HepG2 (cell line): ENCODE data around the gene JAGN1. TPM values are rescaled to one million over a fixed set of nuclear protein-coding genes. Genes with fewer than 3 reads are reported as not detected.
A peak's percentile ranks its signal among the peaks of the same experiment; 100 is the strongest.

ENCODE experiments used
- ATF1 ChIP-seq: IDR thresholded peaks from 2 replicates; pipeline ENCODE4 v1.6.1; 2016; ENCODE audit warnings: mild to moderate bottlenecking, control low read depth
- BORCS8-MEF2B ChIP-seq: sonication (generic); formaldehyde crosslinking; IDR thresholded peaks from 2 replicates; pipeline ENCODE4 v1.8.0; 2022; ENCODE audit warnings: mild to moderate bottlenecking, missing genetic modification reagents
- CHCHD3 ChIP-seq: sonication (generic); formaldehyde crosslinking; IDR thresholded peaks from 2 replicates; pipeline ENCODE4 v1.8.0; 2022; ENCODE audit warnings: mild to moderate bottlenecking, missing genetic modification reagents, moderate library complexity
- DNMT1 ChIP-seq: sonication (generic); formaldehyde crosslinking; IDR thresholded peaks from 2 replicates; pipeline ENCODE4 v1.5.1; 2020; ENCODE audit warnings: mild to moderate bottlenecking, missing genetic modification reagents
- FOXA1 ChIP-seq, 2 experiments: fragments of 450-650 bp in 1 of 2; sonication (generic) in 1 of 2; formaldehyde crosslinking in 1 of 2; IDR thresholded peaks; 2 replicates each; pipeline versions ENCODE4 v1.4.0 to v1.6.1; 2016 to 2020; ENCODE audit warnings: missing genetic modification reagents in 1 of 2
- FOXM1 ChIP-seq: sonication (generic); formaldehyde crosslinking; IDR thresholded peaks from 2 replicates; pipeline ENCODE4 v1.5.0; 2020; ENCODE audit warnings: missing genetic modification reagents
- MEIS1 ChIP-seq: sonication (generic); formaldehyde crosslinking; IDR thresholded peaks from 2 replicates; pipeline ENCODE4 v1.9.0; 2021; ENCODE audit warnings: mild to moderate bottlenecking, missing genetic modification reagents, moderate library complexity, borderline replicate concordance
- NAIF1 ChIP-seq: sonication (generic); formaldehyde crosslinking; IDR thresholded peaks from 2 replicates; pipeline ENCODE4 v1.5.0; 2020; ENCODE audit warnings: mild to moderate bottlenecking, missing genetic modification reagents, borderline replicate concordance
- NFYC ChIP-seq: IDR thresholded peaks from 2 replicates; pipeline ENCODE4 v1.6.1; 2016; ENCODE audit warnings: missing genetic modification reagents, missing compliant biosample characterization
- SYNCRIP ChIP-seq: fragments of 200-400 bp; formaldehyde crosslinking; IDR thresholded peaks from 2 replicates; pipeline ENCODE4 v1.6.1; 2018; ENCODE audit warnings: mild to moderate bottlenecking, low read depth, low read length; ENCODE audit not compliant: insufficient read depth
- XRCC5 ChIP-seq: fragments of 200-400 bp; formaldehyde crosslinking; optimal IDR thresholded peaks from 2 replicates; pipeline ENCODE3; 2017; ENCODE audit warnings: mild to moderate bottlenecking, low read length
- ZNF3 ChIP-seq: IDR thresholded peaks from 2 replicates; pipeline ENCODE4 v1.7.0; 2017; ENCODE audit warnings: inconsistent platforms
- ZNF788 ChIP-seq: sonication (generic); formaldehyde crosslinking; IDR thresholded peaks from 2 replicates; pipeline ENCODE4 v1.5.0; 2020; ENCODE audit warnings: mild to moderate bottlenecking, missing genetic modification reagents, borderline replicate concordance
- polyA plus RNA-seq, 8 experiments: library from polyadenylated mRNA; depleted of rRNA in 3 of 8; stranded (reverse) in 7 of 8; unstranded in 1 of 8; fragments of >200 nt; fragmentation: Illumina TruSeq in 4 of 8; extraction: Trizol in 4 of 8; gene quantifications; 2 replicates each; pipeline versions ENCODE4 v1.2.1 to v1.2.3, GENCODE V29; 2011 to 2016; ENCODE audit warnings: low read depth in 4 of 8, missing spikeins in 1 of 8, mixed read lengths in 1 of 8; ENCODE audit not compliant: insufficient read depth in 1 of 8
- total RNA-seq, 5 experiments: library from RNA; depleted of rRNA; stranded (reverse); fragments of >200 nt; fragmentation: Illumina TruSeq; extraction: Trizol; gene quantifications; 2 replicates each; pipeline ENCODE4 v1.2.3, GENCODE V29; 2016; ENCODE audit warnings: low read depth in 1 of 5
- TF ChIP-seq, protein P1 (sequence below): sonication (generic); formaldehyde crosslinking; IDR thresholded peaks from 2 replicates; pipeline ENCODE4 v1.4.0; 2020; ENCODE audit warnings: missing genetic modification reagents
- TF ChIP-seq, protein P2 (sequence below): sonication (generic); formaldehyde crosslinking; conservative IDR thresholded peaks from 2 replicates; pipeline ENCODE4 v1.4.0; 2020; ENCODE audit warnings: mild to moderate bottlenecking, missing genetic modification reagents, moderate library complexity
- TF ChIP-seq, protein P3 (sequence below): sonication (generic); formaldehyde crosslinking; IDR thresholded peaks from 2 replicates; pipeline ENCODE4 v1.4.0; 2020; ENCODE audit warnings: missing genetic modification reagents
- TF ChIP-seq, protein P4 (sequence below): sonication (generic); formaldehyde crosslinking; IDR thresholded peaks from 2 replicates; pipeline ENCODE4 v1.4.0; 2020; ENCODE audit warnings: mild to moderate bottlenecking, low read depth, missing genetic modification reagents
- TF ChIP-seq, protein P5 (sequence below): sonication (generic); formaldehyde crosslinking; IDR thresholded peaks from 2 replicates; pipeline ENCODE4 v1.5.1; 2020; ENCODE audit warnings: mild to moderate bottlenecking, missing genetic modification reagents, borderline replicate concordance

The JAGN1 gene
- total and polyA plus RNA-seq, 2 of the 13 experiments (the other 11 are each of a cell fraction or from before 2014, with no cell fraction given): 49.9 to 50.9 TPM

DNA sequence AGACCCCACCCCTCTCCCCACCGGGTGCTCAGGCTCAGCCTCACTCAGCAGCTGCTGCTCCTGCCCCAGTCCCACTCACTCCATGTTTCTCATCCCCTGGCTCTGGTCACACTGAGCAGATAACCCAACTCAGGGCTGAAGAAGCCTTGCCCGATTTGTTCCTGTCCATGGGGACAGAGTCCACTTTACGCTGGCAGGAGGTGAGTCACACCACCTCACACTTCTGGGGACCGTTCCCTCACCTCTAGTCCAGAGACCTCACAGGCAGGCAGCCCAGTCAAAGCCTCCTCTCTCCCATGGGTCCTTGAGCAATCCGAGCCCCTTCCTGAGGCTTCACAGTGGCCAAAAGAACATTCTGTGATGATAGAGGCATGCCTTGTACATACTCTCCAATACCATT is 11.7 kb upstream of the JAGN1 start (continued):
- TF ChIP-seq, protein P1, sequence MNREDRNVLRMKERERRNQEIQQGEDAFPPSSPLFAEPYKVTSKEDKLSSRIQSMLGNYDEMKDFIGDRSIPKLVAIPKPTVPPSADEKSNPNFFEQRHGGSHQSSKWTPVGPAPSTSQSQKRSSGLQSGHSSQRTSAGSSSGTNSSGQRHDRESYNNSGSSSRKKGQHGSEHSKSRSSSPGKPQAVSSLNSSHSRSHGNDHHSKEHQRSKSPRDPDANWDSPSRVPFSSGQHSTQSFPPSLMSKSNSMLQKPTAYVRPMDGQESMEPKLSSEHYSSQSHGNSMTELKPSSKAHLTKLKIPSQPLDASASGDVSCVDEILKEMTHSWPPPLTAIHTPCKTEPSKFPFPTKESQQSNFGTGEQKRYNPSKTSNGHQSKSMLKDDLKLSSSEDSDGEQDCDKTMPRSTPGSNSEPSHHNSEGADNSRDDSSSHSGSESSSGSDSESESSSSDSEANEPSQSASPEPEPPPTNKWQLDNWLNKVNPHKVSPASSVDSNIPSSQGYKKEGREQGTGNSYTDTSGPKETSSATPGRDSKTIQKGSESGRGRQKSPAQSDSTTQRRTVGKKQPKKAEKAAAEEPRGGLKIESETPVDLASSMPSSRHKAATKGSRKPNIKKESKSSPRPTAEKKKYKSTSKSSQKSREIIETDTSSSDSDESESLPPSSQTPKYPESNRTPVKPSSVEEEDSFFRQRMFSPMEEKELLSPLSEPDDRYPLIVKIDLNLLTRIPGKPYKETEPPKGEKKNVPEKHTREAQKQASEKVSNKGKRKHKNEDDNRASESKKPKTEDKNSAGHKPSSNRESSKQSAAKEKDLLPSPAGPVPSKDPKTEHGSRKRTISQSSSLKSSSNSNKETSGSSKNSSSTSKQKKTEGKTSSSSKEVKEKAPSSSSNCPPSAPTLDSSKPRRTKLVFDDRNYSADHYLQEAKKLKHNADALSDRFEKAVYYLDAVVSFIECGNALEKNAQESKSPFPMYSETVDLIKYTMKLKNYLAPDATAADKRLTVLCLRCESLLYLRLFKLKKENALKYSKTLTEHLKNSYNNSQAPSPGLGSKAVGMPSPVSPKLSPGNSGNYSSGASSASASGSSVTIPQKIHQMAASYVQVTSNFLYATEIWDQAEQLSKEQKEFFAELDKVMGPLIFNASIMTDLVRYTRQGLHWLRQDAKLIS: no peak
- peak; percentile 76; the same call in 1 of the 2 replicates for TF ChIP-seq ZNF788 (CRISPR knock-in tag)
- no peak for TF ChIP-seq MEIS1 (CRISPR knock-in tag)
- TF ChIP-seq NAIF1 (CRISPR knock-in tag): no peak
- TF ChIP-seq XRCC5: no peak
- TF ChIP-seq CHCHD3: no peak
- TF ChIP-seq FOXA1 (IDR thresholded peaks at IDR 0.05): no peak
- TF ChIP-seq FOXA1 (CRISPR knock-in tag; IDR thresholded peaks at IDR 0.05): no peak
- TF ChIP-seq, protein P2, sequence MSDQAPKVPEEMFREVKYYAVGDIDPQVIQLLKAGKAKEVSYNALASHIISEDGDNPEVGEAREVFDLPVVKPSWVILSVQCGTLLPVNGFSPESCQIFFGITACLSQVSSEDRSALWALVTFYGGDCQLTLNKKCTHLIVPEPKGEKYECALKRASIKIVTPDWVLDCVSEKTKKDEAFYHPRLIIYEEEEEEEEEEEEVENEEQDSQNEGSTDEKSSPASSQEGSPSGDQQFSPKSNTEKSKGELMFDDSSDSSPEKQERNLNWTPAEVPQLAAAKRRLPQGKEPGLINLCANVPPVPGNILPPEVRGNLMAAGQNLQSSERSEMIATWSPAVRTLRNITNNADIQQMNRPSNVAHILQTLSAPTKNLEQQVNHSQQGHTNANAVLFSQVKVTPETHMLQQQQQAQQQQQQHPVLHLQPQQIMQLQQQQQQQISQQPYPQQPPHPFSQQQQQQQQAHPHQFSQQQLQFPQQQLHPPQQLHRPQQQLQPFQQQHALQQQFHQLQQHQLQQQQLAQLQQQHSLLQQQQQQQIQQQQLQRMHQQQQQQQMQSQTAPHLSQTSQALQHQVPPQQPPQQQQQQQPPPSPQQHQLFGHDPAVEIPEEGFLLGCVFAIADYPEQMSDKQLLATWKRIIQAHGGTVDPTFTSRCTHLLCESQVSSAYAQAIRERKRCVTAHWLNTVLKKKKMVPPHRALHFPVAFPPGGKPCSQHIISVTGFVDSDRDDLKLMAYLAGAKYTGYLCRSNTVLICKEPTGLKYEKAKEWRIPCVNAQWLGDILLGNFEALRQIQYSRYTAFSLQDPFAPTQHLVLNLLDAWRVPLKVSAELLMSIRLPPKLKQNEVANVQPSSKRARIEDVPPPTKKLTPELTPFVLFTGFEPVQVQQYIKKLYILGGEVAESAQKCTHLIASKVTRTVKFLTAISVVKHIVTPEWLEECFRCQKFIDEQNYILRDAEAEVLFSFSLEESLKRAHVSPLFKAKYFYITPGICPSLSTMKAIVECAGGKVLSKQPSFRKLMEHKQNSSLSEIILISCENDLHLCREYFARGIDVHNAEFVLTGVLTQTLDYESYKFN (CRISPR knock-in tag): peak; percentile 86
- no peak for TF ChIP-seq SYNCRIP
- no peak for TF ChIP-seq FOXM1 (CRISPR knock-in tag)
- TF ChIP-seq, protein P3, sequence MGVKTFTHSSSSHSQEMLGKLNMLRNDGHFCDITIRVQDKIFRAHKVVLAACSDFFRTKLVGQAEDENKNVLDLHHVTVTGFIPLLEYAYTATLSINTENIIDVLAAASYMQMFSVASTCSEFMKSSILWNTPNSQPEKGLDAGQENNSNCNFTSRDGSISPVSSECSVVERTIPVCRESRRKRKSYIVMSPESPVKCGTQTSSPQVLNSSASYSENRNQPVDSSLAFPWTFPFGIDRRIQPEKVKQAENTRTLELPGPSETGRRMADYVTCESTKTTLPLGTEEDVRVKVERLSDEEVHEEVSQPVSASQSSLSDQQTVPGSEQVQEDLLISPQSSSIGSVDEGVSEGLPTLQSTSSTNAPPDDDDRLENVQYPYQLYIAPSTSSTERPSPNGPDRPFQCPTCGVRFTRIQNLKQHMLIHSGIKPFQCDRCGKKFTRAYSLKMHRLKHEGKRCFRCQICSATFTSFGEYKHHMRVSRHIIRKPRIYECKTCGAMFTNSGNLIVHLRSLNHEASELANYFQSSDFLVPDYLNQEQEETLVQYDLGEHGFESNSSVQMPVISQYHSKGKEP (CRISPR knock-in tag): no peak
- no peak for TF ChIP-seq ZNF3 (CRISPR knock-in tag)
- TF ChIP-seq DNMT1 (CRISPR knock-in tag): no peak
- TF ChIP-seq, protein P4, sequence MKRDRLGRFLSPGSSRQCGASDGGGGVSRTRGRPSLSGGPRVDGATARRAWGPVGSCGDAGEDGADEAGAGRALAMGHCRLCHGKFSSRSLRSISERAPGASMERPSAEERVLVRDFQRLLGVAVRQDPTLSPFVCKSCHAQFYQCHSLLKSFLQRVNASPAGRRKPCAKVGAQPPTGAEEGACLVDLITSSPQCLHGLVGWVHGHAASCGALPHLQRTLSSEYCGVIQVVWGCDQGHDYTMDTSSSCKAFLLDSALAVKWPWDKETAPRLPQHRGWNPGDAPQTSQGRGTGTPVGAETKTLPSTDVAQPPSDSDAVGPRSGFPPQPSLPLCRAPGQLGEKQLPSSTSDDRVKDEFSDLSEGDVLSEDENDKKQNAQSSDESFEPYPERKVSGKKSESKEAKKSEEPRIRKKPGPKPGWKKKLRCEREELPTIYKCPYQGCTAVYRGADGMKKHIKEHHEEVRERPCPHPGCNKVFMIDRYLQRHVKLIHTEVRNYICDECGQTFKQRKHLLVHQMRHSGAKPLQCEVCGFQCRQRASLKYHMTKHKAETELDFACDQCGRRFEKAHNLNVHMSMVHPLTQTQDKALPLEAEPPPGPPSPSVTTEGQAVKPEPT (CRISPR knock-in tag): no peak
- TF ChIP-seq NFYC (CRISPR knock-in tag): no peak
- TF ChIP-seq BORCS8-MEF2B: 0 out of 2 replicates have a peak, but pooled peaks have one; percentile 22
- TF ChIP-seq, protein P5, sequence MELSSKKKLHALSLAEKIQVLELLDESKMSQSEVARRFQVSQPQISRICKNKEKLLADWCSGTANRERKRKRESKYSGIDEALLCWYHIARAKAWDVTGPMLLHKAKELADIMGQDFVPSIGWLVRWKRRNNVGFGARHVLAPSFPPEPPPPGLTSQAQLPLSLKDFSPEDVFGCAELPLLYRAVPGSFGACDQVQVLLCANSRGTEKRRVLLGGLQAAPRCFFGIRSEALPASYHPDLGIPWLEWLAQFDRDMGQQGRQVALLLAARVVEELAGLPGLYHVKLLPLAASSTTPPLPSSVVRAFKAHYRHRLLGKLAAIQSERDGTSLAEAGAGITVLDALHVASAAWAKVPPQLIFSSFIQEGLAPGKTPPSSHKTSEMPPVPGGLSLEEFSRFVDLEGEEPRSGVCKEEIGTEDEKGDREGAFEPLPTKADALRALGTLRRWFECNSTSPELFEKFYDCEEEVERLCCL: no peak
- TF ChIP-seq ATF1 (CRISPR knock-in tag): no peak
